T-helper 22 cell (primary cell): ENCODE measurements around the gene BIRC6.
A peak's percentile ranks its signal among the peaks of the same experiment; 100 is the strongest.
"Not testable (repeated sequence)": the region's sequence is repeated elsewhere in the genome, so short reads cannot be mapped to it uniquely, and the experiment has no call there.

Experiments
- DNase-seq: peaks from one replicate; pipeline ENCODE4 v3.0.0-alpha.2; 2020; ENCODE audit warnings: low read depth

The BIRC6 gene, protein sequence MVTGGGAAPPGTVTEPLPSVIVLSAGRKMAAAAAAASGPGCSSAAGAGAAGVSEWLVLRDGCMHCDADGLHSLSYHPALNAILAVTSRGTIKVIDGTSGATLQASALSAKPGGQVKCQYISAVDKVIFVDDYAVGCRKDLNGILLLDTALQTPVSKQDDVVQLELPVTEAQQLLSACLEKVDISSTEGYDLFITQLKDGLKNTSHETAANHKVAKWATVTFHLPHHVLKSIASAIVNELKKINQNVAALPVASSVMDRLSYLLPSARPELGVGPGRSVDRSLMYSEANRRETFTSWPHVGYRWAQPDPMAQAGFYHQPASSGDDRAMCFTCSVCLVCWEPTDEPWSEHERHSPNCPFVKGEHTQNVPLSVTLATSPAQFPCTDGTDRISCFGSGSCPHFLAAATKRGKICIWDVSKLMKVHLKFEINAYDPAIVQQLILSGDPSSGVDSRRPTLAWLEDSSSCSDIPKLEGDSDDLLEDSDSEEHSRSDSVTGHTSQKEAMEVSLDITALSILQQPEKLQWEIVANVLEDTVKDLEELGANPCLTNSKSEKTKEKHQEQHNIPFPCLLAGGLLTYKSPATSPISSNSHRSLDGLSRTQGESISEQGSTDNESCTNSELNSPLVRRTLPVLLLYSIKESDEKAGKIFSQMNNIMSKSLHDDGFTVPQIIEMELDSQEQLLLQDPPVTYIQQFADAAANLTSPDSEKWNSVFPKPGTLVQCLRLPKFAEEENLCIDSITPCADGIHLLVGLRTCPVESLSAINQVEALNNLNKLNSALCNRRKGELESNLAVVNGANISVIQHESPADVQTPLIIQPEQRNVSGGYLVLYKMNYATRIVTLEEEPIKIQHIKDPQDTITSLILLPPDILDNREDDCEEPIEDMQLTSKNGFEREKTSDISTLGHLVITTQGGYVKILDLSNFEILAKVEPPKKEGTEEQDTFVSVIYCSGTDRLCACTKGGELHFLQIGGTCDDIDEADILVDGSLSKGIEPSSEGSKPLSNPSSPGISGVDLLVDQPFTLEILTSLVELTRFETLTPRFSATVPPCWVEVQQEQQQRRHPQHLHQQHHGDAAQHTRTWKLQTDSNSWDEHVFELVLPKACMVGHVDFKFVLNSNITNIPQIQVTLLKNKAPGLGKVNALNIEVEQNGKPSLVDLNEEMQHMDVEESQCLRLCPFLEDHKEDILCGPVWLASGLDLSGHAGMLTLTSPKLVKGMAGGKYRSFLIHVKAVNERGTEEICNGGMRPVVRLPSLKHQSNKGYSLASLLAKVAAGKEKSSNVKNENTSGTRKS (N-terminal part only)

DNA sequence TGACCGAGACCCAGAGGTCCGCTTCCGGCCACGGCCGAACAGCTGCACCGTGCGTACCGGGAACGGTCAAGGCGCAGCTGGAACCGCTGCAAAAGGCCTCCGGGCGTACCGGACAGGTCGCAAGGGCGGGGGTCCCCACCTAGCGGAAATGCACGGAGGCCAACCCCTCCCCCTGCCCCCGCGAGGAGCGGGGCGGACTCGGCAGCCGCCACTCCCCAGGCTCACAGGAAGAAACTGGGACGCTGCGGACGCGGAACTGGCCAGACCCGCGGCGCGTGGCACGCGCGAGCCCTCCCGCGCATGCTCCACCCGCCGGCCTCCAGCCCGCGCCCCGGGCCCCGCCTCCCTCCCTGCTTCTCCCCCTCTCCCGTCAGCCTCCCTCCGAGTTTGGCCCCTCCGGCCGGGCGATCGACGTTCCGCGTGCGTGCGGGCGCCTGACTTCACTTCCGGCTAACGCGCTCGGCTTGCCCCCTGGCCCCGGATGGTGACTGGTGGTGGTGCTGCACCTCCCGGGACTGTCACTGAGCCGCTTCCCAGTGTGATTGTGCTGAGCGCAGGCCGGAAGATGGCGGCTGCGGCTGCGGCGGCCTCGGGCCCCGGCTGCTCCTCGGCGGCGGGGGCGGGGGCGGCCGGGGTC is at the start of gene BIRC6:
Gene BIRC6 (plus strand): TSS at position 343 of the 637 bp plus-strand sequence. CDS start 139 bp downstream, at position 482.
- peak; percentile 83 for DNase-seq

DNA sequence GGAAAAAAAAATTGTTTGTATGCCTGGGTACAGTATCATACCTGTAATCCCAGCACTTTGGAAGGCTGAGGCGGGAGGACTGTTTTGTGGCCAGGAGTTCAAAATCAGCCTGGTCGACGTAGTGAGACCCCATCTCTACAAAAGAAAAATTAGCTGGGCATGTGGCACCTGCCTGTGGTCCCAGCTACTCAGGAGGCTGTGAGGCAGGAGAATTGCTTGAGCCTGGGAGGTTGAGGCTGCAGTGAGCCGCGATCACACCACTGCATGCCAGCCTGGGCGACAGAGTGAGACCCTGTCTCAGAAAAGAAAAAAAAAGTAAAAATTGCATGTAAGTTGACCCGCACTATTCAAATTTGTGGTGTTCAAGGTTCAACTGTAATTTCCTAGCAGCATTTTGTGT is 46.2 kb upstream of the BIRC6 start:
- DNase-seq, result no peak

DNA sequence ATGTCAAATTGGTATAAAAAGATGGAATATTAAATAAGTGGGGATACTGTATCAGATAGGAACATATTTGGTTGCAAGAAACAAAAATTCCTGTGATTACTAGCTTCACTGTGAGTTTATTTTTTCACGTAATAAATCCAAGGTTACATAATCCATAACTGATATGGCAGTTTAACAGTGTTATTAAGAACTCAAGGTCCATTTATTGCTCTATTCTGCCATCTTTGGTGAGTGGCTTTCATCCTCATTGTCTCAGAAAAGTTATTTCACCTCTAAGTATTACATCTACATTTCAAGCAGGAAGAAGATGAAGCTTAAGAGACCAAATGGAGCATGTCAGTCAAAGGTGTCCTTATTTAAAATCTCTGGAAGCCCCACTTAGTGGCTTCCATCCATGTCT is 41.9 kb upstream of the BIRC6 start:
- DNase-seq, result no peak

DNA sequence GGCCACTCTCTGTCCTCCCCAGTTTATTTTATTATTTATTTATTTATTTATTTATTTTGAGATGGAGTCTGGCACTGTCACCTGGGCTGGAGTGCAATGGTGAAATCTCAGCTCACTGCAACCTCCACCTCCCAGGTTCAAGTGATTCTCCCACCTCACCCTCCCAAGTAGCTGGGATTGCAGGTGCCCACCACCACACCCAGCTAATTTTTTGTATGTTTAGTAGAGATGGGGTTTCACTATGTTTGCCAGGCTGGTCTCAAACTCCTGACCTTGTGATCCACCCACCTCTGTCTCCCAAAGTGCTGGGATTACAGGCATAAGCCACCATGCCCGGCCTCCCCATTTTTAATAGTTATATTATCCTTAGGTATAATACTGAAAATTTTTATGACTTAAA is 28.1 kb upstream of the BIRC6 start:
- not testable (repeated sequence) for DNase-seq

DNA sequence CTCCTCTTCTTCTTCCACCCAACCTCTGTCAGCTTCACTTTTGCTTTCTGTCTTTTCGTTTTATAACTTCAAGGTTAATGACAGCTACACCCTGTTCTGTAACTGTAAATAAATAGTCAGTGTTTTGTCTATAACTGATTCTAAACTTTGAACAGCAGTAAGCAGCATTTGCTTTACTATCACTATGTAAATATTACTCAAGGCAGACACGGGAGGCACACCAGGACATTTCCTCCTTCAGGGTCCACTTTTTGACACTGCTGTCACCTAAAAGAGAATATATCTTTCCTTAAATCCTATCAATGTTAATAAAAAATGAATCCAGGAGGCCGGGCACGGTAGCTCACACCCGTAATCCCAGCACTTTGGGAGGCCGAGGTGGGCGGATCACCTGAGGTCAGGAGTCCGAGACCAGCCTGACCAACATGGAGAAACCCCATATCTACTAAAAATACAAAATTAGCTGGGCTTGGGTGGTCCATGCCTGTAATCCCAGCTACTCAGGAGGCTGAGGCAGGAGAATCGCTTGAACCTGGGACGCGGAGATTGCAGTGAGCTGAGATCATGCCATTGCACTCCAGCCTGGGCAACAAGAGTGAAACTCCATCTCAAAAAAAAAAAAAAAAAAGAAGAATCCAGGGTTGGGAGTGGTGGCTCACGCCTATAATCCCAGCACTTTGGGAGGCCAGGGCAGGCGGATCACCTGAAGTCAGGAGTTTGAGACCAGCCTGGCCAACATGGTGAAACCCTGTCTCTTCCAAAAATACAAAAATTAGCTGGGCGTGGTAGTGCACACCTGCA is 27.4 kb upstream of the BIRC6 start:
- not testable (repeated sequence) for DNase-seq

DNA sequence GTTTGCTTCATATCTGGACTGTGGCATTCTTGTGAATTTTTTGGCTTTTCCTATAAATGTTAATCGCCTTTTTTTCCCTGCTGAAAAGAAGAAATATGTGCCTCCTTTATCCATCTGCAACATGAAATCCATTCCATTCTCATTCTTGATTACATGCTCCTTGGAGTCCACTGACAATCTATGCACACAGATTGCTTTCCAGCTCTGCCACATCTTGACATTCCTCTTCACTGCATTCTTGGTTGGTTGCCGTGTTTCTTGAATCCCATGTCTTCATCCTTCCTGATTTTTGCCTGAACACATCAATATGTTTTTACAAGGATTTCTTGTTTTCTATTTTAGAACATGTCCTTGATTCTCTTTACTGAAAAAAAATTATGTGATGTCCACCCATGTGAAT is 26.7 kb upstream of the BIRC6 start:
- no peak for DNase-seq

DNA sequence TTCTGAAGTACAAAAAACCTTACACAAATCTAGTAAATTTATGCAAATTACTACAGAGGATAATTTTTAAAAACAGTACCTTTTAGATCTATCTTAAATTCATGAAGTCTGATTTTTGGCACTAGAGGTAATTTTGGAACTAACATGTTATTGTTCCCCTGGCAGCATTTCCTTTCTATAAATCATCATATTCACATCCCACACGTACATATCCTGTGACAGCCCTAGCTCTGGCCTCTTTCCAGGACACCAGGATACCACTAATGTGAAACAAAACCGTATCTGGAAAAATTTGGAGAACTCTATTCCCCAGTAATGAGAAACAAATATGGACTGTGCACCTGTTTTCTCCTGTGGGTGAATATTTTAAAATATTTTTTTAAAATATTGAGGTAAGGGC is 14.0 kb upstream of the BIRC6 start:
- no peak for DNase-seq

DNA sequence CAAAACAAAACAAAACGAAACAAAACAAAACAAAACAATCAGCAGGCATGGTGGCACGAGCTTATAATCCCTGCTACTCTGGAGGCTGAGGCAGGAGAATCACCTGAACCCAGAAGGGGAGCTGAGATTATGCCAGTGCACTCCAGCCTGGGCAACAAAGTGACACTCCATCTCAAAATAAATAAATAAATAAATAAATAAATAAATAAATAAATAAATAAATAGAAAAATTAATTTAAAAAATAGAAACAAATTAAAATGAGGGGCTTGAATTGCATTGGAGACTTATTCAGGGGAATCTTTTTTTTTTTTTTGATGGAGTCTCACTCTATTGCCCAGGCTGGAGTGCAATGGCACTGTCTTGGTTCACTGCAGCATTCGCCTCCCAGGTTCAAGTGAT is 6.0 kb upstream of the BIRC6 start:
- not testable (repeated sequence) for DNase-seq

DNA sequence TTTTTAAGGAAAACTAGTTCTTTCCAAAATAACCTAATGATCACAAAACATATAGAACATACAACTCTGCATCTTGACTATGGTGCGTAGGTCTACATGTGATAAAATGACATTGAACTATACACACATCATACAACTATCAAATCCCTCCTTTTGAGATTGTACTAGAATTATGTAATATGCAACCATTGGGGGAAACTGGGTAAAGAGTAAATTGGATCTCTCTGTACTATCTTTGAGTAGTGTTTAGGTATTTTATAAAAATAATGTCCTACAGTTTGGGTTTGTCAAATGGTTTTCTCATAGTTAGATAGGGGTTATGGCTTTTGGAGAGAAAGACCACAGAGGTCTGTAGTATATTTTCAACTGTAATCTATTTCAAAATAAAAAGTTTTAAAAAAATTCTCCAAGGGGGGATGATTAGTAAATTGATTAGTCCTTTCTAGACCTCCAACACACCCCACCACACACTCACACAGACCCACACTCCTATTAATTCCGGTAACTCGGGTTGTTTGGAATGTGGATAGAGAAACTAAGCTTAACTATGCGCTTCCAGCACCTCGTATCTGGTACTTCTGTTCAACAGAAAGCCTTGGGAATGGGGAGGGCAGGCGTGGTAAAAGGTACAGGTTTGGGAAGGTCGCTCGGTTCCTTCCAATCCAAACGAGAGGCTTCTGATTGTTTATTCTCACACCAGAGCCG is 695 bp upstream of the BIRC6 start:
- no peak for DNase-seq

DNA sequence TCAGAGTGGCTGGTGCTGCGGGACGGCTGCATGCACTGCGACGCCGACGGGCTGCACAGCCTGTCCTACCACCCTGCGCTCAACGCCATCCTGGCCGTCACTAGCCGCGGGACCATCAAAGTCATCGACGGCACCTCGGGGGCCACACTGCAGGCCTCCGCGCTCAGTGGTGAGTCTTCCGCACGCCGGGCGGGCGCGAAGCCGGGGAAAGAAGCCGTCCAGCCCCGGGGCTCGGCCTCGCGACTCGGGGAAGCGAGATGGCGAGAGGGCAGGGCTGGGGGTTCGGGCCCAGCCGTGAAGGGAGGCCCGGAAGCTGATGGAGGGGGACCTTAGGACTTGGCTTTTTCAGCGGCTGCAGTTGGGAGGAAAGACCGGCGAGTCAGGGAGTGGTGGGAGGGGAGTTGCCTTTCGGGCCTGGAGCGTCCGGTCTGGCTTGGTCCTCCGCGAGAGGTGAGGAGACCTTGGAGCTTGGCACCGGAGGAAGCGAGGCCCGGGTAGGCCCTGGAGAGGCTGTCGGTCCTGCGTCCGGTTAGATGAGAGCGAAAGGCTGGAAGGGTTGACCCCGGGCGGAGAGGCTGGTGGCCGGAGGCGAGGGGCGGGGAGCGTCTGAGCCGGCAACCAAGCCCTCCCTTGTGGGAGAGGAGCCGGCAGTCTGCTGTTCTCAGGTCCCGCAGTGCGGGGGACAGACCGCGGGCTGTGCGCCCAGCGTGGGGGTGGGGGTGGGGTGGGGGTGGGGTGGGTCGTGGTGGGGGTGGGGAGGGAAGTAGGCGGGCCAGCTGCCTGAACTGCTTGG is 691 bp downstream of the BIRC6 start:
- DNase-seq, result peak; percentile 7

DNA sequence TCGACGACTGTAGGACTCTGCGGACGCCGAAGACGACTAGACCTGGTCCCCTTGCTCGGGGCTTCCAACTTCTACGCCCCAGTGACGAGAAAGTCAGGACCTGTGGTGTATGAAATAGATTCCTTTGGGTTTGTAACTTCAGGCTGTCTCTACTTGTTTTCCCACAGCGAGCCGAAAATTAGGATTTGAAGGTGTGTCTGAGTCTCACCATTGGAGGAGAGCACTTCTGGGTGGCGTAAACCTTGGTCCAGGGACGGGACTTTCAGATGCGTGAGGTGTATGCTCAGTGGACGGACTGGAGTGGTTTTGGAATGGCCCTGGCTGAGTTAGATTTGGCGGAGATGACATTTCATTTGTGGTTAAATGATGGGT is 1.3 kb downstream of the BIRC6 start:
- peak; percentile 0 for DNase-seq

DNA sequence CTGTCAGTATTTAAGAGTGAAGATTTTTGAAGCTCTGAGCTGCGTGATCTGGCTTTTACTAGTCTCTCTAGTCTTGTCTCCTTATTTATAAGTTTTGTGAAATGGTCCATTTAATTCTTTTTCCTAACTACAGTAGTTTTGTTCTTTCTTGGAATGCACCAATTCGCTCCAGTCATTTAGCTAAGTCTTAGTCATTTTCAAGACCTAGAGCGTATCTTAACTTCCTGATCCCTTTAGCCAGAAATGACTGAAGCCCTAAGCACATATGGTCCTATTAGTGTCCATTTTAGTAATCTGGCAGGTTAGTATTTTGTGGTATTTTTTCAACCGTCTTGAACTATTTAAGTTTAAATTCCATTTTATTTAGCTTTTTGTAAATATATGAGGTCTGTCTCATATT is 3.6 kb downstream of the BIRC6 start:
- no peak for DNase-seq

DNA sequence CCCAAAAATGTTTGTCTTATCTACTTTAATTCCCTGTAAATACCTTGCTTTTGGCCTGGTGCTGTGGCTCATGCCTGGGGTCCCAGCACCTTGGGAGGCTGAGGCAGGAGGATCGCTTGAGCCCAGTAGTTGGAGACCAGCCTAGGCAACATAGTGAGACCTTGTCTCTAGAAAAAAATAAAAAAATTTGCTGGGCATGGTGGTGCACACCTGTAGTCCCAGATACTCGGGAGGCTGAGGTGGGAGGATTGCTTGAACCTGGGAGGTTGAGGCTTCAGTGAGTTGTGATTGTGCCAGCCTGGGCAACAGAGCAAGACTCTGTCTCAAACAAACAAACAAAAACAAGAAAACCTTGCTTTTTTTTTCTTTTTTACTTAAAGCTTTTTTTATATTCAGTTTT is 6.2 kb downstream of the BIRC6 start:
- not testable (repeated sequence) for DNase-seq

DNA sequence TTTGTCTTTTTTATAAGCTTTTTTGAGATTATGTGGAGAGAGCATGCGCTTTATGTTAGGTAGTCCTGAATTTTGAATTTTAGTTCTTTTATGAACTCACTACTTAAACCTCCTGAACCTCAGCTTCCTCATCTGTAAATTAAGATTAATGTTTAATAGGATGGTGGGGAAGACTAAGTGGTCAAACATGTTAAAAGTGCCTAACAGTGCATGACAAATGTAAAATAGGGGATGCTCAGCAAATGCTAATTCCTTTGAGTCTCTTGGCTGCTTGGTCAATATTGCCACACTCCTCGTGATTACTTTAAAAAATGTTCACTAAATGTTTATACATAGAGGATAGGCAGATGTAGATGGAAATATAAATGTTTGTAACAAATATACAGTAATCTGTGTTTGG is 6.8 kb downstream of the BIRC6 start:
- DNase-seq, result no peak

DNA sequence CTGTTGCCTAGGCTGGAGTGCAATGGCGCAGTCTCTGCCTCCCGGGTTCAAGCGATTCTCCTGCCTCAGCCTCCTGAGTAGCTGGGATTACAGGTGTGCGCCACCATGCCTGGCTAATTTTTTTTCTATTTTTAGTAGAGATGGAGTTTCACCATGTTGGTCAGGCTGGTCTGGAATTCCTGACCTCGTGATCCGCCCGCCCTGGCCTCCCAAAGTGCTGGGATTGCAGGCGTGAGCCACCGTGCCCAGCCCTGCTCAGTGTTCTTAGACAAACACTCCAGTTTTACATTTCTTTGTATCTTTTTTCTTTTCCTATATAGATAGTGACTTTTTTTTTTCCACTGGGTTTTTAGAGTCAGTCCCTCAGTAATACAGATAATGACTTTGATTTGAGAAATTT is 7.5 kb downstream of the BIRC6 start:
- not testable (repeated sequence) for DNase-seq

DNA sequence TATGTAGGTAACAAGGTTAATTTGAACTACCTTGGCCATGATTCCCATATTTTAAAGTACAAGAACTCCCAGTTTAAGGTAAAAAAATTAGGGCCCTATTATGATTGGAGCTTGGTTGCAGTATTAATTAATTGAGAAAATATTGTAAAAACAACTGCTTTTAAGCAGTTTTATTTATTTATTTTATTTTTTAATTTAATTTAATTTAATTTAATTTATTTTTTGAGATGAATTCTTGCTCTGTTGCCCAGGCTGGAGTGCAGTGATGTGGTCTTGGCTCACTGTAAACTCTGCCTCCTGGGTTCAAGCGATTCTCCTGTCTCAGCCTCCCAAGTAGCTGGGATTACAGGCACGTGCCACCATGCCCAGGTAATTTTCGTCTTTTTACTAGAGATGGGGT is 8.9 kb downstream of the BIRC6 start:
- DNase-seq, result not testable (repeated sequence)

DNA sequence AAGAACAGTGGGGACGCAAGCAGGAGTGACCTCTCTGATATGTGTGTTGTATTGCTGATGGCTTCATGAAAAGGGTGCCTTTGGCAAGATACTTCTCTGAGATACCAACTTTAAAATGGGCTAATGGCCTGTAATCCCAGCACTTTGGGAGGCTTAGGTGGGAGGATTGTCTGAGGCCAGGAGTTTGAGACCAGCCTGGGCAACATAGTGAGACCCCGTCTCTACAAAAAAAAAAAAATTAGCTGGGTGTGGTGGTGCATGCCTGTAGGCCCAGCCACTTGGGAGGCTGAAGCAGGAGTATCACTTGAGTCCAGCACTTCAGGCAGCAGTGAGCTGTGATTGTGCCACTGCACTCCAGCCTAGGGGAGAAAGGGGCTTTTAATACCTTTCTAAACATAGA is 9.8 kb downstream of the BIRC6 start:
- no peak for DNase-seq

DNA sequence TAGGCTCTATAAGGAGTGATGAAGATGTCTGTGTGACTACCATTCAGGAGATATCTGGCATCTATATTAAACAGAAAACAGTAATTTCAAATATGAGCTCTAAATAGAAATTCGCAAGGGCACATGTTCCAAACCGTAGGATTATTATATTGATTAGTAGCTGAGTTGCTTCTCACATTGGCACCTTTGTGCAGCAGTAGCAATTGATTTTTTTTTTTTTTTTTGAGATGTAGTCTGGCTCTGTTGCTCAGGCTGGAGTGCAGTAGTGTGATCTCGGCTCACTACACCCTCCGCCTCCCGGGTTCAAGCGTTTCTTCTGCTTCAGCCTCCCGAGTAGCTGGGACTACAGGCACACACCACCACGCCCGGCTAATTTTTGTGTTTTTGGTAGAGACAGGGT is 12.4 kb downstream of the BIRC6 start:
- DNase-seq, result no peak

DNA sequence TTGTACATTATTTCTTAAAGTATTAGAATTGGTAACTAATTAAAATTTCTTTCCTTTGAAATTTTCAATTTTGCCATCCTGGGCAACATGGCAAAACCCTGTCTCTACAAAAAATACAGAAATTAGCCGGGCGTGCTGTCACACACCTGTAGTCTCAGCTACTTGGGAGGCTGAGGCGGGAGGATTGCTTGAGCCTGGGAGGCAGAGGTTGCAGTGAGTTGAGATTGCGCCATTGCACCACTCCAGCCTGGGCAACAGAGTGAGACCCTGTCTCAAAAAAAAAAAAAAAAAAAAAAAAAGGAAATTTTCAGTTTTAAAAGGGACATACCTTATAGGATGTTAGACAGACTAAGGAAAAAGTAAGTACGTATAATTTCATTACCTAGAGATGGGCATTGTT is 14.1 kb downstream of the BIRC6 start:
- not testable (repeated sequence) for DNase-seq
